GM13977 (cell line): ENCODE results near the gene ADIPOQ.
"Not testable (repeated sequence)": the region's sequence is repeated elsewhere in the genome, so short reads cannot be mapped to it uniquely, and the experiment has no call there.

Experiments
- DNase-seq: peaks from one replicate; pipeline ENCODE4 v3.0.0; 2012; ENCODE audit warnings: low spot score
- in situ Hi-C: fragments of 300-500 bp; cut with MboI; formaldehyde crosslinking; loops from one replicate; pipeline ENCODE4 v1.12.0; 2022; ENCODE audit warnings: low sequenced_read_pairs, low pct_unique_long_range_greater_than_20kb, mixed read lengths, inconsistent platforms; ENCODE audit not compliant: unreplicated experiment
- TF ChIP-seq, protein P1 (sequence below): IDR thresholded peaks from 2 replicates; pipeline ENCODE4 v1.5.1; 2012; ENCODE audit warnings: mild to moderate bottlenecking, control low read depth; ENCODE audit not compliant: insufficient read depth; ENCODE audit errors: extremely low read depth, missing control alignments

The ADIPOQ gene

DNA sequence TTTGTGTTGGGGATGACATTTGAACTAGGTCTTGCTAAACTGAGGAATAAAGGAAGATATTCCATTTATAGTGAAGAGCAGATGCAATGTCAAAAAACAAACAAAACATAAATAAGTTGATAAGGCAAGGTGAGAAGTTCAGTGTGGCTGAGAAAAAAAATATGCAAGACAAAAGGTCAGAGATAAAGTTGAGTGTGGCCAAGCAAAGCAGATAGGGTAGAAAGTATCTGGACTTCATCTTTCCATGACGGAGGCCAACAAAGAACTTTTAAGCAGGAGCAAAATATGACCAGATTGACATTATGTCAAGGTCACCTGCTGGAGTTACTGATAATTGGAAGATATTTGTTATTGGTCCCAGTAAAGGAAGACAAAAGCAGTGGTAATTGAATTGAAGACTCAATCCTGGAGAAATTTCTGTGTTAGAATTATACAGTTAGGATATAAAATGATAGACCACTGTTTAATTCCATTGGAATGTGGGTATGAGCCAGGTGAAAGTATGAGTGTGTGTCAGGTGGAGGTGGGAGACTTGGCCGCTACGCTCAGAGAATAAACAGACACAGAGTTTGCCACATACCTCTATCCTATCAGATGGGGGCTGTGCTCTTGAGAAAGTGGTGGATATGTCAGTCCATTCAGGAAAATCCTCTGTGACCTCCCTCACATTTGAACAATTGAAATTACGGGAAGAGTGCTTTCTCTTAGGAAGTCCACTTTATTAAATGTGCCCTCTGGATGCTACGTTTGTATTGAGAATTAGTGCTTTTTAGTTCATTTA, 28.1 kb downstream of the ADIPOQ start:
- TF ChIP-seq, protein P1, sequence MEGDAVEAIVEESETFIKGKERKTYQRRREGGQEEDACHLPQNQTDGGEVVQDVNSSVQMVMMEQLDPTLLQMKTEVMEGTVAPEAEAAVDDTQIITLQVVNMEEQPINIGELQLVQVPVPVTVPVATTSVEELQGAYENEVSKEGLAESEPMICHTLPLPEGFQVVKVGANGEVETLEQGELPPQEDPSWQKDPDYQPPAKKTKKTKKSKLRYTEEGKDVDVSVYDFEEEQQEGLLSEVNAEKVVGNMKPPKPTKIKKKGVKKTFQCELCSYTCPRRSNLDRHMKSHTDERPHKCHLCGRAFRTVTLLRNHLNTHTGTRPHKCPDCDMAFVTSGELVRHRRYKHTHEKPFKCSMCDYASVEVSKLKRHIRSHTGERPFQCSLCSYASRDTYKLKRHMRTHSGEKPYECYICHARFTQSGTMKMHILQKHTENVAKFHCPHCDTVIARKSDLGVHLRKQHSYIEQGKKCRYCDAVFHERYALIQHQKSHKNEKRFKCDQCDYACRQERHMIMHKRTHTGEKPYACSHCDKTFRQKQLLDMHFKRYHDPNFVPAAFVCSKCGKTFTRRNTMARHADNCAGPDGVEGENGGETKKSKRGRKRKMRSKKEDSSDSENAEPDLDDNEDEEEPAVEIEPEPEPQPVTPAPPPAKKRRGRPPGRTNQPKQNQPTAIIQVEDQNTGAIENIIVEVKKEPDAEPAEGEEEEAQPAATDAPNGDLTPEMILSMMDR = no peak
- in situ Hi-C loops = no loop called here
- no peak for DNase-seq

DNA sequence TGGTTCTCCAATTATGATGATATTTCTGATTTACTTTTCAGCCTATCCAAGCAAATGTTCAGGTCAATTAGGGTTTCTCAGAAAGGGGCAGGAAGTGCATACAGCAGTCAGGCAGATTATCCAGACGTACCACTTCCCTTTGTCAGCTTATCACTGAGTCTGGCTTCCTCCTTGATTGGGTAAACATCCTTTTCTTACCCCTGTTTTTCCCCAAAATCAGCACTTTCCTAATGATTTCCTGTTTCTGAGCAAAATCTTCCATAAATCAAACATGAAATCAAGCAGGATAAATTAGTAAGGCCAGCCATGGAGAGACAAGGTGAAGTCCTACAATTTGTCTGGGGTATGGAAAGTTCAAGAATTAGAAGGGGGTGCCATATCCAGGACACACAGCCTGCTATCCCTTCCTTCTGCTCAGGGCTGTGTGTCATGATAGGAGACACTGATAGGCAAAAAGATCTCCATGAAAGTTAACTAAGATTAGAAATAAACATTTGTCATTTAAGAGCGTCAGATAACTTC, 29.0 kb downstream of the ADIPOQ start:
- DNase-seq = no peak
- in situ Hi-C loops = no loop called here
- TF ChIP-seq, protein P1 = no peak

DNA sequence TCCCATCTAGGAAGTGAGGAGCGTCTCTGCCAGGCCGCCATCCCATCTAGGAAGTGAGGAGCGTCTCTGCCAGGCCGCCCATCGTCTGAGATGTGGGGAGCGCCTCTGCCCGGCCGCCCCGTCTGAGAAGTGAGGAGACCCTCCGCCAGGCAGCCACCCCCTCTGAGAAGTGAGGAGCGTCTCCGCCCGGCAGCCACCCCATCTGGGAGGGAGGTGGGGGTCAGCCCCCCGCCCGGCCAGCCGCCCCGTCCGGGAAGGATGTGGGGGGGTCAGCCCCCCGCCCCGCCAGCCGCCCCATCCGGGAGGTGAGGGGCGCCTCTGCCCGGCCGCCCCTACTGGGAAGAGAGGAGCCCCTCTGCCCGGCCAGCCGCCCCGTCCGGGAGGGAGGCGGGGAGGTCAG, 31.3 kb downstream of the ADIPOQ start:
- DNase-seq, in situ Hi-C loops: not testable (repeated sequence)

DNA sequence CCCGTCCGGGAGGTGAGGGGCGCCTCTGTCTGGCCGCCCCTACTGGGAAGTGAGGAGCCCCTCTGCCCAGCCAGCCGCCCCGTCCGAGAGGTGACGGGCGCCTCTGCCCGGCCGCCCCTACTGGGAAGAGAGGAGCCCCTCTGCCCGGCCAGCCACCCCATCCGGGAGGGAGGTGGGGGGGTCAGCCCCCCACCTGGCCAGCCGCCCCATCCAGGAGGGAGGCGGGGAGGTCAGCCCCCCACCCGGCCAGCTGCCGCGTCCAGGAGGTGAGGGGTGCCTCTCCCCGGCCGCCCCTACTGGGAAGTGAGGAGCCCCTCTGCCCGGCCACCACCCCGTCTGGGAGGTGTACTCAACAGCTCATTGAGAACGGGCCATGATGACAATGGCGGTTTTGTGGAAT, 31.7 kb downstream of the ADIPOQ start:
- DNase-seq, in situ Hi-C loops: not testable (repeated sequence)

DNA sequence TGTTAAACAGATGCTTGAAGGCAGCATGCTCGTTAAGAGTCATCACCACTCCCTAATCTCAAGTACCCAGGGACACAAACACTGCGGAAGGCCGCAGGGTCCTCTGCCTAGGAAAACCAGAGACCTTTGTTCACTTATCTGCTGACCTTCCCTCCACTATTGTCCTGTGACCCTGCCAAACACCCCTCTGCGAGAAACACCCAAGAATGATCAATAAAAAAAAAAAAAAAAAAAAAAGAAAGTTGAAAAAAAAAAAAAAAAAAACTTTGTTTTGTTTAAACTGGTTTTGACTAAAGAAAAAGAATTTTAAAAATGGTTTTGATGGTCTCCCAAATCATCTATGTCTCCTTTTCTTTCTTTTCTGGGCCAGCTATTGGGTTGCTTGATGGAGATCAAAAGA, 32.3 kb downstream of the ADIPOQ start:
- DNase-seq, in situ Hi-C loops: not testable (repeated sequence)

DNA sequence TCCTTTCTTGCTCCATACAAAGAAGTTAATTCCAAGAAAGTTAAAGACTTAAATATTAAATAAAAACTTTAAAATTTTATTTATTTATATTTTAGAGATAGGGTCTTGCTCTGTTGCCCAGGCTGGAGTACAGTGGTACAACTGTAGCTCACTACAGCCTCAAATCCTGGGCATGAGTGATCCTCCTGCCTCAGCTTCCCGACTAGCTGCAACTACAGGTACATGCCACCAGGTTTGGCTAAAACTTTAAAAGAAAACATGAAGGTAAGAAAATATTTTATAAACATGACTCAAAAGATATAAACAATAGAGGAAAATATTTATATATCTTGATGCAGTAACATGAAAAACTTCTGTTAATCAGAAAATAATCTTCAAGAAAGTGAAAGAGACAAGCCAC, 33.2 kb downstream of the ADIPOQ start:
- in situ Hi-C loops = no loop called here
- no peak for DNase-seq
- TF ChIP-seq, protein P1 = no peak

DNA sequence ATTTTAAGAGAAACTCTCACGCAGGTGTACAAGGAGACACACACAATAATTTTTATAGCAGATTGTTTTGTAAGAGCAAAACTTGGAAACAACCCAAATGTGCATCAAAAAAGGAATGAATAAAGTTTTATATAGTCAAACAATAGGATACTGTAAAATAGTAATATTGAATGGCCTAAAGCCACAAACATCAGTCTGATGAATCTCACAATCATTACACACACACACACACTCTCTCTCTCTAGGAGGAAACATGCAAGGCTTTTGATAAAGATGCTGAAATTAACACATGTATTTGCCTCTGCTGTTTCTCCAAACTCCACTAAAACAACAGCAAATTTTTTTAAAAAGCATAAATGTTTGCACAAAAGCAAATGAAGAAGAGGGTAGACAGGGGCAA, 37.3 kb downstream of the ADIPOQ start:
- TF ChIP-seq, protein P1 = no peak

DNA sequence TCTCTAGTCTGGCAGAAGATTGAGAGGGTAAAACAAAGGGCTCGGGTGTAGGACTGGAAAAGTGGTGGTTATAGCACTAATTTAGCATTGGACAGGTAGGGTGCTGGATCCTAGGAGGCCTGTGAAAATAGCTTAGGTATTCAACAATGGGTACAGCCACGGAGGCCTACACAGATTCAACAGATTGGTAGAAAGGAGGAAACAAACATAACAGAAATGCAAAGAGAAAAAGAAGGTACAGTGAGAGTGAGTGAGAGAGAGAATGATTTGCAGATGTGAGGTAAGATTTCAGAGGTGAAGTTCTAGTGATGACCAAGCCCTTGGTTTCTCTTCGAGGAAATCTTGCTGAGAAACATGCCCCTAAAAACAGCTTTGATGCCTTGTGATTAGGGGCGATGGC, 37.9 kb downstream of the ADIPOQ start:
- TF ChIP-seq, protein P1 = no peak
- in situ Hi-C loops = no loop called here
- no peak for DNase-seq

More for the DNA sequence above, 37.3 kb downstream of the ADIPOQ start:
- in situ Hi-C loops = no loop called here
- DNase-seq = no peak
